ENCODE data around the gene TBL1X. TPM values are rescaled to one million over a fixed set of nuclear protein-coding genes. Genes with fewer than 3 reads are reported as not detected.
A peak's percentile ranks its signal among the peaks of the same experiment; 100 is the strongest.
"Not testable (repeated sequence)": the region's sequence is repeated elsewhere in the genome, so short reads cannot be mapped to it uniquely, and the experiment has no call there.

The TBL1X gene
- total RNA-seq, 1 experiment from 2014 or later: 15.7 TPM

GRCh38 chrX:9535101-9535500, 70.2 kb downstream of the TBL1X start:
- DNase-seq (ENCODE audit: low spot score): no peak

DNA sequence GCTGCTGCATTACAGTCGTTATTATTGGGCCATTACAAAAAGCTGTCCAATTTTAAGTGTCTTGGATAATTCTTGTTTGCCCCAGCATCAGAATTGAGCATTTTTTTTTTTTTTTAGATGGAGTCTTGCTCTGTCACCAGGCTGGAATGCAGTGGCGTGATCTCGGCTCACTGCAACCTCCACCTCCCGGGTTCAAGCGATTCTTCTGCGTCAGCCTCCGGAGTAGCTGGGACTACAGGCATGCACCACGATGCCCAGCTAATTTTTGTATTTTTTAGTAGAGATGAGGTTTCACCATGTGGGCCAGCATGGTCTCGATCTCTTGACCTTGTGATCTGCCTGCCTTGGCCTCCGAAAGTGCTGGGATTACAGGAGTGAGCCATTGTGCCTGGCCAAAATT, 71.3 kb downstream of the TBL1X start:
- not testable (repeated sequence) for DNase-seq (ENCODE audit: low spot score)

GRCh38 chrX:9537781-9538180, 72.9 kb downstream of the TBL1X start:
- DNase-seq (ENCODE audit: low spot score): no peak

DNA sequence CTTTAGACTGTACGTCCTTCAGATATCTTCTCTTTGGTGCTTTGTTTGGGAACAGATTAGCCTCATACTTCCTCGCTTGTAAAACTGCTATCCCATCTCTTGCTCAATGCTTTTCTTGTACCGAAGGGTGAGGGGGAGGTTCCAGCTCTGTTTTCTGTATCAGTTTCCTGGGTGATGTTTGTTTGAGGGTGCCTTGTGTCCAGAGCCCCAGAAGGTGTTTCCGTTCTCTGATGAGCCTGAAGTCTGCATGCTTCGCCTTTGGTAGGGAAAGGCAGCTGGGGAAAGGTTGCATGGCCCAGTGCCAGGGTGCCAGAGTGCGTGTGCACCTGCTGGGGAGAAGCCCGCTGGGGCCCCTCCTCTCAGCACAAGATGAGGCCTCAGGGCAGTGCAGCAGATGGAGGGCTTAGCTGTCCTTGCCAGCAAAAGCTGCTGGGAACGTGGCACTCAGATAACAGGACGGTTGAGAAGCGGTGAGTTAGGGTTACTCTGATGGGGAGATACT, 73.7 kb downstream of the TBL1X start:
- no peak for DNase-seq (ENCODE audit: low spot score)

DNA sequence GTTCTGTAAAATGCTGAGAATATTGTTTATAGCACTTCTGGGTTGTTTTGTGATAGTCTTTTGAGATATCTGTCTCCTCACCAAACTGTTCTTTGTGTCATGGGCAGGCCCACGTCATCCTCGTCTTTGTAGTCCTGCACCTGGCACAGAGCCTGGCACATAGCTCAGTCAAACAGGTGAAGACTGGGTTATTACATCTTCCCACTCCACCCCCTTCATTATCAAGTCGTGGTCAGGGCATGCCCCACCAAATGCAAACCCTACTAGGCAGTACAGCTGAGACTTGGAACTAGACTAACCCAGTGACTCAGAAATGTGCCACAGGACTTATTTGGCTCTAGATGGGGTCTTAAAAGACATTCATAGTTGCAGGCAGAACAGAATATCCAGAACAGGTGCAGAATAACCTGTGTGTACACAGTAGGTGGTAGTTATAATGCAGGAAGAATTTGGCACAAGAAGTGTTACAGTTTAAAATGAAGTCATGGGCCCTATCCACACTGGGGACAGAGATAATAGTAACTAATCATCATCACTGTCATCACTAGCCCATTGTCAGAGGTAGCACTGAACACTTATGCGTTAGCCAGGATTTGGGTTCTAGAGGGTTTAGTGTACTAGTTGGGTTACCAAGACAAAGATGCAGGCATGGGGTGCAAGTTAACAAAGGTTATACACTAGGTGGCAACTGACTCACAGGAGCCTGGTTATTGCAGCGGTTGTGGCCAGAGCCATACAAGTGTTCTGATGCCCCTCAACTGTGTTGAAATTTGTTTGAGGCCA, 74.9 kb downstream of the TBL1X start:
- DNase-seq (ENCODE audit: low spot score): no peak

GRCh38 chrX:9542106-9542760, 77.4 kb downstream of the TBL1X start:
- DNase-seq (ENCODE audit: low spot score): no peak

DNA sequence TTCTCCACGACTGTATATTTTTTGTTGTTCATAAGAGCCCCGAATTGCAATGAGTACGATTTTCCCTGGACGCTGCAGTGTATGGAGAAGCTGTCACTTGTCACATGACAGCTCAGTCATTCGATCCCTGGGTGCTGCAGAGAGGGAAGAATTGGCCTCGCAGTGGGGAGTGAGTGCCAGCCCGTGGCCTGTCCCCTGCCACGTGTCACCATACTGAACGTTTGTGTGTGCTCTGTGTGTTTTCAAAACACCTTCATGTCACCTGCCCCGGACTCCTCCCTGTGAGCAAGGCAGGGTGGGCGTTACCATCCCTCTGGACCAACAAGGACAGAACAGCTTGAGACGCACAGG, 77.9 kb downstream of the TBL1X start:
- DNase-seq (ENCODE audit: low spot score): no peak

DNA sequence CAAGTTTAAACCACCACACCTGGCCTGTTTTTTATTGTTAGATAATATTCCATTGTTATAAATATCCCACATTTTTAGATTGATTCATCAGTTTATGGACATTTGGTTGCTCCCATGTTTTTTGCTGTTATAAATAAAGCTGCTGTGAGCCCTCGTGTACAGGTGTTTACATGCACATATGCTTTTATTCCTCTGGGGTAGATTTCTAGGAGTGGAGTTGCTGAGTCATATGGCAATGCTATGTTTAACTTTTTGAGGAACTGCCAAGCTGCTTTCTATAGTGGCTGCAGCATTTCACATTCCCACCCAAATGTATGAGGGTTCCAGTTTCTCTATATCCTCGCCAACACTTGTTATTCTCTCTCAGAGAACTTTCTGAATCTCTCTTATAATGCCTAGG, 90.5 kb downstream of the TBL1X start:
- DNase-seq (ENCODE audit: low spot score): no peak

- DNase-seq (ENCODE audit: low spot score): no peak
Observed at GRCh38 chrX:9557091-9557490, 92.2 kb downstream of the TBL1X start.

- no peak for DNase-seq (ENCODE audit: low spot score)
Observed at GRCh38 chrX:9557521-9557920, 92.7 kb downstream of the TBL1X start.

GRCh38 chrX:9558615-9559014, 93.8 kb downstream of the TBL1X start:
- peak; percentile 9 for DNase-seq (ENCODE audit: low spot score)

DNA sequence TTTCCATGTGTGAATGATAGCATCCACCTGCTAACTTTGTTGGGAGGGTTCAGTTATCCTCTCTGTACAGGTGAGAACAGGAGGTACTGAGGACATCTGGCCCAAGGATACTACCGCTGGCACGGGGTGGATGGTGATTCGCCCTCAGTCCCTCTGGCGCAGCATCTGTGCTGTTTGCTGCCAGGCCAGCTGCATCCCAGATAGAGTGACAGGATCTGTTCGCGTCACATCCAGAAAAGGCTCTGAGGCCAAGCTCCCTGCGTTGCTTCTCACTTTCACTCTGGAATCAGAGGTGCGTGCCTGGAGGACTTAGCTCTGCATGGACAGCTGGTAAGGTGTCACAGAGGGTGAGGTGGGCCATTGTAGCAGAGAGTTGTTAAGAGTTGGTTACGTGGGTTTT, 95.4 kb downstream of the TBL1X start:
- DNase-seq (ENCODE audit: low spot score): no peak

GRCh38 chrX:9561199-9561598, 96.3 kb downstream of the TBL1X start:
- no peak for DNase-seq (ENCODE audit: low spot score)

- DNase-seq (ENCODE audit: low spot score): peak; percentile 93
Observed at GRCh38 chrX:9562851-9563250, 98.0 kb downstream of the TBL1X start.

GRCh38 chrX:9566150-9566621, 101.3 kb downstream of the TBL1X start:
- DNase-seq (ENCODE audit: low spot score): peak; percentile 80

DNA sequence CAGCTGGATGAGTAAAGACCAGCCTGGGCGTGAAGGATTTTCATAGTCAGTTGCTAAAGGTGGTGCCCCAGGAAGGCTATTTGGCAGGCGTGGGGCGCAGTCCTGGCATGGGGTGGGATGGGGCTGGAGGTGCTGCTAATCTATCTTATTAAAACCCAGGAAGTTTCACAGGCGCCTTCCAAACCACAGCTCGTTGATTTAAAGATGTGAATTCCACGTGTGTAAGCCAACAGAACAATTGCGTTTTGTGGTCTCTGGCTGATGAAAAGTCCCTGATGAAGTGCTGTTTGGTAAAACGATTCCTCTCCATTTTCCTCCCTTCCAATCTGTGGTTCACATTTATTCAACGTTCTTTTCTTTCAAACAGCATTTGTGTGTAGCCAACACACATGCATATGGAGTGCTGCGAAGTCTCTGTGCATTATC, 105.0 kb downstream of the TBL1X start:
- peak; percentile 71 for DNase-seq (ENCODE audit: low spot score)

DNA sequence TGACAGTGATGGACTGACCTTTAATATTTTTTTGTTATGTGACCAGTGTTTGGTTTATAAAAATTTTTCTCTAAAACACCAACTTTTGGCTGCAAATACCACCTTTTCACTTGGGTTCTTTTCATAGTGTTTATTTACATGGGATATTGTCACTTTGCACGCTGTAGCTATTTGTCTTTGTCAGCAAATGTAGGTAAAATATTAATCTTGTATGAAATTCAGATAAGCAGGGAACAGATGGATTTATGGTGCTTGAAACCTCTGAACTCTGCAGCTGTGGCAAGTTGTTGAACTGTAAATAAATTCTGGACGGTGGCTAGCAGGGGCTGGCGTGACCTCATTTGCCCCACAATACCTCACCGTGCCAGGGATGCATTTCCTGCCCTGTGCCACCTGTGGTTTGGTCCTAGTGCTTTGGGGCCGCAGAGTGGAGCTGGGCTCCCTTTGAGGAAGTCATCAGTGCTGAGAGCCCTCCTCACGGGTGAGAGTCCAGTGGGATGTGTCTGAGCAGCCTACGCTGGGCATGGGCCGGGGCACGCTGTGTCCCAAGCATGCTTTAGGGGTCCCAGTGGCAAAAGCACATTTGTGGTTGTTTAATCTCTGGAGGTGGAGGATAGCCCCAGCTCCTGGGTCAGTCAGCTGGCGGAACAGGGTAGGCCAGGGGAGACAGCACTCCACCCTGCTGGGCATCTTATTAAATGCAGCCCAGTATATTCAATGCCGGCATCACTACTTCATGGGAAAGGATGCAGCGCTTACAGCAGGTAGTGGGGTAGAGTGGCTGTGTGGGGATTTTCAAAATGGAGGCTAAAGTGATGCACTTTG, 108.6 kb downstream of the TBL1X start:
- DNase-seq (ENCODE audit: low spot score): peak; percentile 34

GRCh38 chrX:9576059-9576458, 111.2 kb downstream of the TBL1X start:
- DNase-seq (ENCODE audit: low spot score): no peak

DNA sequence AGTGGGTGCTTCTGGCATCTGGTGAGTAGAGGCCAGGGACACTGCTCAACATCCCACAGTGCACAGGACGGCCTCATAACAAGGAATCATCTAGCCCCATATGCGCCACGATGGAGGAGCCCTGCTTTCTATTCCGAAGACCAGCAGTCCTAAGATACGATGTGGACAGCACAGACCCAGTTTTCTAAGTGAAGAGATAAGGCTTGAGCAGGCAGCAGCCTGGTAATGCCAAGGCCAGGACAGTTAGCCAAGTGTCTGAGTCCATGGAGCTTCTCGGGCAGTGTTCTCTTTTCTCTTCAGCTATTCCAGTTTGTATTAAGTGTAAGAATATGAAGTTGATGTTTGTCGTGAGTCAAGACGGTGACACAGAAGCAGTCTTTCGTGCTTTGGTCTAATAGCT, 112.7 kb downstream of the TBL1X start:
- DNase-seq (ENCODE audit: low spot score): no peak

DNA sequence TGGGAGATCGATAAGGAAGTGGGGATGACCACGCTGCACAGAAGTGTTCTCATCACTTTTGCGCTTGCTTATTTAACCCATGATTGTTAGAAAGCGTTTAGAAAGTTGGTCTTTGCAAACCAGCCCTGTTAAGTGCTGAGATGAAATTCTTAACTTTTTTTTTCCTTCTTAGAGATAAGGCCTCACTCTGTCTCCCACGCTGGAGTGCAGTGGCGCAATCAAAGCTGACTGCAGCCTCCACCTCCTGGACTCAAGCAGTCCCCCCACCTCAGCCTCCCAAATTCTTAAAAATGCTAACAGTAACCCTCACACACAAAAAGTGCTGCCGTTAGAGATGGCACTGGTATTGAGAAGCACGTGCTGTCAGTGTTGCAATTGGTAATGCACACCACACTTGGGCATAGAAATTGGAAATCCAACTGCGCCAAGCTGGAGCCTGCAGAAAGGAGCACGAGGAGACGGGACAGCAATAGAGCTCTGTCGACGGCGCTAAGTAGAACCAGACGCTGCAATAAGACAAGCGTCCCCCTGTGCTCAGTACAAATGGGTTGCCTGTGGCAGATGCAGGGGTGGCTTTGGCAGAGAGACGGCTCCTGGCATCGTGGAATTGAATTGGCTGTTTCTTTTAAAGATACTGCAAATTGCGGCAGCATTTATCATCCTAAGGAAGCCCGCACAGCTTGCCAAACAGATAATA, 113.4 kb downstream of the TBL1X start:
- no peak for DNase-seq (ENCODE audit: low spot score)

- DNase-seq (ENCODE audit: low spot score): no peak
Observed at GRCh38 chrX:9581771-9582385, 117.0 kb downstream of the TBL1X start.
